ENCODE data around the gene PLEKHM3. TPM values are rescaled to one million over a fixed set of nuclear protein-coding genes. Genes with fewer than 3 reads are reported as not detected.

The PLEKHM3 gene
- total and polyA plus RNA-seq, 2 of the 4 experiments (the other 2 are of a cell fraction), result 2.4 to 11.3 TPM

- no peaks in the 10 kb centered on the region; the same call in 1 of the 2 replicates for H3K9me1 ChIP-seq (ENCODE audit: insufficient read depth, low read length)
- DNase-seq, result no peak
- H2BK5ac ChIP-seq (ENCODE audit: low read depth, low read length, poor library complexity, severe bottlenecking), result no peak overlapping the region
- no peak for ATAC-seq (ENCODE audit: low read depth)
- no peak overlapping the region for H2BK15ac ChIP-seq (ENCODE audit: low read depth, low read length)
- H2AK9ac ChIP-seq (replicated peaks; ENCODE audit: low read depth, low read length, poor library complexity), result no peak overlapping the region
- no peak overlapping the region for H3K23ac ChIP-seq (ENCODE audit: low read depth, low read length)
- no peak overlapping the region for H3K14ac ChIP-seq (replicated peaks; ENCODE audit: low read depth, low read length)
- peaks cover 5% of the 10 kb centered on the region; the same call in 1 of the 2 replicates for H3K4me1 ChIP-seq (ENCODE audit: control insufficient read depth, insufficient read depth, low read length)
- no peak overlapping the region for H4K8ac ChIP-seq (ENCODE audit: low read depth in 2 of 2, low read length in 2 of 2)
- no peak overlapping the region for H2BK120ac ChIP-seq (ENCODE audit: low read depth, low read length)
- H3K9ac ChIP-seq (ENCODE audit: low read depth, low read length), result no peak overlapping the region
- H4K20me1 ChIP-seq (ENCODE audit: insufficient read depth, low read length), result no peaks in the 10 kb centered on the region
- H4K5ac ChIP-seq (ENCODE audit: low read depth, low read length), result no peak overlapping the region
- no peak overlapping the region for H3K56ac ChIP-seq (ENCODE audit: extremely low read depth, insufficient read depth, low read length)
- H3K9me3 ChIP-seq (ENCODE audit: control insufficient read depth, insufficient read depth, low read length), result no peaks in the 10 kb centered on the region
- no peak overlapping the region for H3K27ac ChIP-seq (ENCODE audit: insufficient read depth, low read length)
- BruUV-seq (replicated peaks), result no TSS peak
- no peaks in the 10 kb centered on the region for H3K27me3 ChIP-seq (ENCODE audit: control insufficient read depth, insufficient read depth, low read length)
- 67% methylated on average over 2 of the region's 8 CpGs; no CpG with 5 or more reads in 1 of the 2 experiments for whole genome bisulfite sequencing, 2 experiments (ENCODE audit: extremely low coverage in 2 of 2, insufficient read length in 1 of 2)
- no peak overlapping the region for H2BK20ac ChIP-seq (ENCODE audit: low read depth, low read length)
- no peak overlapping the region for H3K18ac ChIP-seq (ENCODE audit: low read depth, low read length)
- no peak overlapping the region for H3K4me3 ChIP-seq (ENCODE audit: insufficient read depth, low read depth, low read length)
- in situ Hi-C loops (cut with MboI; ENCODE audit: low sequenced_read_pairs) (no loop called here), dilution Hi-C loops (cut with HindIII; ENCODE audit: low sequenced_read_pairs, unreplicated experiment) (no loop called here), intact Hi-C loops (cut with micrococcal nuclease) (no loop called here)
- no peak overlapping the region for H2AK5ac ChIP-seq (ENCODE audit: low read depth, low read length)
- peaks cover 1% of the 10 kb centered on the region; the same call in 1 of the 2 replicates for H3K36me3 ChIP-seq (ENCODE audit: control insufficient read depth, insufficient read depth, low read length)
- H2AFZ ChIP-seq (replicated peaks; ENCODE audit: low read length, poor library complexity), result no peak overlapping the region
- H3K4me2 ChIP-seq (ENCODE audit: low read depth, low read length), result no peak overlapping the region
- no peaks in the 10 kb centered on the region for H3K79me1 ChIP-seq (ENCODE audit: low read depth in 1 of 2, low read length in 2 of 2)
- POLR2A ChIA-PET (ENCODE audit: unreplicated experiment), result no interaction called here
- no peak overlapping the region for H4K91ac ChIP-seq (ENCODE audit: insufficient read depth, low read depth, low read length)
- no peak overlapping the region for H3K4ac ChIP-seq (ENCODE audit: low read depth, low read length)
- CTCF ChIA-PET, result no interaction called here
- TF ChIP-seq CHD1 (IDR thresholded peaks at IDR 0.05; ENCODE audit: low read depth, low read length) (no peak), CEBPB (IDR thresholded peaks at IDR 0.05; ENCODE audit: low read depth, low read length) (no peak), CTCF (conservative IDR thresholded peaks at IDR 0.05; ENCODE audit: low read depth, low read length) (no peak), RAD21 (IDR thresholded peaks at IDR 0.05; ENCODE audit: low read length) (no peak), NFE2L2 (IDR thresholded peaks at IDR 0.05; ENCODE audit: low read depth, low read length) (no peak), MXI1 (IDR thresholded peaks at IDR 0.05; ENCODE audit: borderline replicate concordance, low read depth, low read length) (no peak), RCOR1 (IDR thresholded peaks at IDR 0.05; ENCODE audit: insufficient replicate concordance, low read length) (no peak), RFX5 (IDR thresholded peaks at IDR 0.05; ENCODE audit: low read depth, low read length) (no peak), SMC3 (IDR thresholded peaks at IDR 0.05; ENCODE audit: low read depth, low read length) (no peak), POLR2A (IDR thresholded peaks at IDR 0.05; ENCODE audit: low read depth, low read length) (no peak), MAFK (IDR thresholded peaks at IDR 0.05; ENCODE audit: low read depth, low read length) (no peak), MAZ (IDR thresholded peaks at IDR 0.05; ENCODE audit: borderline replicate concordance, low read depth, low read length) (no peak), FOS (IDR thresholded peaks at IDR 0.05; ENCODE audit: low read depth, low read length) (no peak), BHLHE40 (IDR thresholded peaks at IDR 0.05; ENCODE audit: low read depth, low read length) (no peak)
- TF ChIP-seq, protein P1, sequence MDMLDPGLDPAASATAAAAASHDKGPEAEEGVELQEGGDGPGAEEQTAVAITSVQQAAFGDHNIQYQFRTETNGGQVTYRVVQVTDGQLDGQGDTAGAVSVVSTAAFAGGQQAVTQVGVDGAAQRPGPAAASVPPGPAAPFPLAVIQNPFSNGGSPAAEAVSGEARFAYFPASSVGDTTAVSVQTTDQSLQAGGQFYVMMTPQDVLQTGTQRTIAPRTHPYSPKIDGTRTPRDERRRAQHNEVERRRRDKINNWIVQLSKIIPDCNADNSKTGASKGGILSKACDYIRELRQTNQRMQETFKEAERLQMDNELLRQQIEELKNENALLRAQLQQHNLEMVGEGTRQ (IDR thresholded peaks at IDR 0.05; ENCODE audit: low read depth, low read length), result no peak
- TF ChIP-seq, protein P2, sequence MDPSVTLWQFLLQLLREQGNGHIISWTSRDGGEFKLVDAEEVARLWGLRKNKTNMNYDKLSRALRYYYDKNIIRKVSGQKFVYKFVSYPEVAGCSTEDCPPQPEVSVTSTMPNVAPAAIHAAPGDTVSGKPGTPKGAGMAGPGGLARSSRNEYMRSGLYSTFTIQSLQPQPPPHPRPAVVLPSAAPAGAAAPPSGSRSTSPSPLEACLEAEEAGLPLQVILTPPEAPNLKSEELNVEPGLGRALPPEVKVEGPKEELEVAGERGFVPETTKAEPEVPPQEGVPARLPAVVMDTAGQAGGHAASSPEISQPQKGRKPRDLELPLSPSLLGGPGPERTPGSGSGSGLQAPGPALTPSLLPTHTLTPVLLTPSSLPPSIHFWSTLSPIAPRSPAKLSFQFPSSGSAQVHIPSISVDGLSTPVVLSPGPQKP (IDR thresholded peaks at IDR 0.05; ENCODE audit: borderline replicate concordance, low read depth, low read length), result no peak
Observed at GRCh38 chr2:207831584-207832248, 193.6 kb downstream of the PLEKHM3 start.

All from IMR-90 (cell line).